GM12878 (cell line): ENCODE measurements around the gene IMMP2L. TPM values are rescaled to one million over a fixed set of nuclear protein-coding genes. Genes with fewer than 3 reads are reported as not detected.

Experiments used
- ATAC-seq: fragments of 200-7000 bp; cut with Tn5 transposase; 3 replicates; pipeline ENCODE4 v1.9.1; 2020; ENCODE audit warnings: mild to moderate bottlenecking, moderate library complexity
- BruUV-seq: library from RNA; stranded (reverse); fragments of 400-500 nt; replicated peaks from 2 replicates; lab custom pipeline; 2021; lab: Mats Ljungman, UMichigan
- CTCF ChIA-PET: fragments of 300-600 bp; sonication (Branson Sonifier 250); formaldehyde crosslinking; extraction: SDS; loops from one replicate; lab custom pipeline; 2021; ENCODE audit warnings: inconsistent platforms; lab: Yijun Ruan, JAX
- POLR2A ChIA-PET: fragments of 350-600 bp; formaldehyde crosslinking; extraction: SDS; loops from one replicate; lab custom pipeline; 2021; ENCODE audit warnings: inconsistent platforms; lab: Charles Lee
- RAD21 ChIA-PET: fragments of 300-600 bp; sonication (Branson Sonifier 250); formaldehyde crosslinking; loops from one replicate; lab custom pipeline; 2023; ENCODE audit warnings: antibody characterized with exemption; ENCODE audit not compliant: unreplicated experiment; lab: Charles Lee
- SMC1A ChIA-PET: fragments of 300-600 bp; sonication (Branson Sonifier 250); formaldehyde crosslinking; loops from one replicate; lab custom pipeline; 2023; ENCODE audit not compliant: unreplicated experiment, uncharacterized antibody; lab: Charles Lee
- DNase-seq: peaks from one replicate; pipeline ENCODE4 v3.0.0-alpha.2; 2011; ENCODE audit warnings: low read depth, low spot score
- FAIRE-seq: peaks from 3 replicates; lab custom pipeline; 2011; peaks lifted over from hg19 to GRCh38; lab: Jason Lieb, UNC
- H2AFZ ChIP-seq: 2 replicates; pipeline ENCODE4 v1.6.0; 2011; ENCODE audit warnings: low read depth, low read length, control low read depth; ENCODE audit not compliant: control insufficient read depth
- H3K27ac ChIP-seq: 2 replicates; pipeline ENCODE4 v1.5.1; 2011; ENCODE audit warnings: control low read depth; ENCODE audit not compliant: control insufficient read depth, insufficient read depth
- H3K27me3 ChIP-seq, 2 experiments: replicated peaks in 1 of 2; 2 replicates each; pipeline versions ENCODE4 v1.6.0 to v1.6.1; 2011; ENCODE audit warnings: low read length in 1 of 2; ENCODE audit not compliant: control insufficient read depth in 2 of 2, insufficient read depth in 2 of 2
- H3K36me3 ChIP-seq, 2 experiments: 2 replicates each; pipeline ENCODE4 v1.5.1; 2011; ENCODE audit warnings: low read length in 1 of 2; ENCODE audit not compliant: control insufficient read depth in 2 of 2, insufficient read depth in 2 of 2
- H3K4me1 ChIP-seq: 2 replicates; pipeline ENCODE4 v1.6.1; 2011; ENCODE audit warnings: mild to moderate bottlenecking, low read length, moderate library complexity, mixed read lengths; ENCODE audit not compliant: control insufficient read depth, insufficient read depth
- H3K4me2 ChIP-seq: 2 replicates; pipeline ENCODE4 v1.6.0; 2011; ENCODE audit warnings: control low read depth; ENCODE audit not compliant: control insufficient read depth, insufficient read depth
- H3K4me3 ChIP-seq: fragments of 200-600 bp; sonication (generic); 2 replicates; pipeline ENCODE4 v1.5.1; 2016
- H3K79me2 ChIP-seq: 2 replicates; pipeline ENCODE4 v1.6.0; 2011; ENCODE audit warnings: low read length; ENCODE audit not compliant: control insufficient read depth, insufficient read depth
- H3K9ac ChIP-seq: 2 replicates; pipeline ENCODE4 v1.8.0; 2011; ENCODE audit warnings: low read length, control low read depth, mixed read lengths; ENCODE audit not compliant: control insufficient read depth, insufficient read depth
- H3K9me3 ChIP-seq: replicated peaks from 3 replicates; pipeline ENCODE4 v1.5.1; 2011; ENCODE audit warnings: mild to moderate bottlenecking, low read length; ENCODE audit not compliant: control insufficient read depth, insufficient read depth
- H4K20me1 ChIP-seq: 2 replicates; pipeline ENCODE4 v1.6.0; 2011; ENCODE audit not compliant: control insufficient read depth, insufficient read depth
- DPF2 ChIP-seq: fragments of 450-650 bp; IDR thresholded peaks from 2 replicates; pipeline ENCODE4 v1.6.1; 2017; ENCODE audit warnings: mild to moderate bottlenecking
- EZH2 ChIP-seq: IDR thresholded peaks from 2 replicates; pipeline ENCODE4 v1.6.1; 2012; ENCODE audit warnings: low read depth, mild to moderate bottlenecking, control low read depth, inconsistent platforms, low read length, borderline replicate concordance; ENCODE audit not compliant: control insufficient read depth
- JUNB ChIP-seq: IDR thresholded peaks from 2 replicates; pipeline ENCODE4 v1.6.1; 2016; ENCODE audit warnings: antibody characterized with exemption, mild to moderate bottlenecking
- KAT2A ChIP-seq: conservative IDR thresholded peaks from 2 replicates; pipeline ENCODE4 v1.6.1; 2011; ENCODE audit warnings: low read depth, low read length; ENCODE audit not compliant: control insufficient read depth
- MTA3 ChIP-seq: IDR thresholded peaks from 2 replicates; pipeline ENCODE4 v1.6.1; 2012; ENCODE audit warnings: low read length, inconsistent platforms, borderline replicate concordance
- MXI1 ChIP-seq: fragments of 150-350 bp; IDR thresholded peaks from 2 replicates; pipeline ENCODE4 v1.6.1; 2011; ENCODE audit warnings: low read depth, mild to moderate bottlenecking, inconsistent platforms, low read length, improper control_type of control experiment
- PAX5 ChIP-seq: IDR thresholded peaks from 2 replicates; pipeline ENCODE4 v1.6.1; 2011; ENCODE audit warnings: low read depth, low read length, borderline replicate concordance
- PML ChIP-seq: IDR thresholded peaks from 2 replicates; pipeline ENCODE4 v1.6.1; 2012; ENCODE audit warnings: low read length, inconsistent platforms
- POLR2AphosphoS5 ChIP-seq: IDR thresholded peaks from 2 replicates; pipeline ENCODE4 v1.6.1; 2011; ENCODE audit warnings: mild to moderate bottlenecking, low read length, inconsistent platforms
- RAD51 ChIP-seq: fragments of 450-650 bp; IDR thresholded peaks from 2 replicates; pipeline ENCODE4 v1.6.1; 2016; ENCODE audit warnings: moderate library complexity, mild to moderate bottlenecking, inconsistent platforms
- RBBP5 ChIP-seq: fragments of 200-600 bp; sonication (generic); conservative IDR thresholded peaks from 2 replicates; pipeline ENCODE4 v1.6.1; 2016
- ZBED1 ChIP-seq: IDR thresholded peaks from 2 replicates; pipeline ENCODE4 v1.6.1; 2016; ENCODE audit warnings: borderline replicate concordance
- WGBS: methylation state at CpG from one replicate; pipeline ENCODE4 v1.1.6; 2016; ENCODE audit warnings: low lambda C conversion rate; ENCODE audit not compliant: insufficient replicate concordance, insufficient coverage; ENCODE audit errors: missing lambda C conversion rate; 5-methylcytosine and 5-hydroxymethylcytosine counted together
- in situ Hi-C: fragments of 300-500 bp; cut with MboI; formaldehyde crosslinking; loops from 9 replicates; pipeline ENCODE4 v1.14.3; 2018; ENCODE audit warnings: mixed read lengths
- intact Hi-C: fragments of 100-400 bp; cut with micrococcal nuclease; formaldehyde crosslinking; loops from one replicate; pipeline ENCODE4 v1.14.2; 2022; ENCODE audit not compliant: unreplicated experiment
- polyA plus RNA-seq, 11 experiments: library from polyadenylated mRNA; depleted of rRNA in 4 of 11; unstranded in 6 of 11; stranded (reverse) in 5 of 11; fragments of >200 nt; fragmentation: Nextera tagmentation in 4 of 11; fragmentation: Illumina TruSeq in 1 of 11; extraction: Ambion mirVana in 4 of 11; extraction: Trizol in 1 of 11; gene quantifications; 1 replicate in 1 of 11; 2 replicates in 10 of 11; pipeline versions ENCODE4 v1.2.1 to v1.2.3, GENCODE V29; 2011 to 2016; ENCODE audit warnings: inconsistent platforms in 2 of 11, missing spikeins in 2 of 11, low read depth in 1 of 11
- total RNA-seq, 4 experiments: library from RNA; depleted of rRNA in 3 of 4; stranded (reverse); fragments of >200 nt in 3 of 4; fragmentation: Illumina TruSeq in 1 of 4; extraction: Trizol in 1 of 4; gene quantifications; 2 replicates each; pipeline versions ENCODE4 v1.2.1 to v1.2.3, GENCODE V29; 2013 to 2021
- TF ChIP-seq, protein P1 (sequence below): fragments of 450-650 bp; formaldehyde crosslinking; IDR thresholded peaks from 2 replicates; pipeline ENCODE4 v1.5.0; 2022; ENCODE audit warnings: mild to moderate bottlenecking, missing genetic modification characterization
- TF ChIP-seq, protein P2 (sequence below): fragments of 450-650 bp; IDR thresholded peaks from 2 replicates; pipeline ENCODE4 v1.6.1; 2018; ENCODE audit warnings: mild to moderate bottlenecking, low read depth, moderate library complexity; ENCODE audit not compliant: partially characterized antibody
- TF ChIP-seq, protein P3 (sequence below): IDR thresholded peaks from 2 replicates; pipeline ENCODE4 v1.6.1; 2012; ENCODE audit warnings: improper control_type of control experiment, low read depth, low read length; ENCODE audit not compliant: insufficient replicate concordance

IMMP2L gene
- total and polyA plus RNA-seq, 10 of the 15 experiments (the other 5 are each of a cell fraction or from before 2014, with no cell fraction given) = 12.6 to 46.3 (median 19.6) TPM

DNA sequence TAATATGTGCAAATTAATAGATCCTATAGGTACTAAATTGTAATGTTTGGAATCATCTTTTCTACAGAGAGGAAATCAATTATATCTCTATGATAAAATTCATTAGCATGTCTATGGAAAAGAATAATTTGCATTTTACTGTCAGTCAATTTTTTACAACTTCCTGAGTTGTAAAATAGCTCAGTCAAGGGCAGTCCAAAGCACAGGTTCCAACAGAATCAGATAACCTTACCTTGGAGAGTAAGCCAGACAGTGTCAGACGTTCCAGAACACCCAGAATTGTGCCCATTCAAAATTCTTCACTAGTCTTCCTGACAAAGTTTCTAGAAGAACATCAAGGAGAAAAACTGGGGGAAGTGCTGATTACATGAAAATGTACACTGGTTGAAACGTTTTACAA is 31.1 kb upstream of the IMMP2L start:
- intact Hi-C loops = no loop called here
- Histone ChIP-seq H3K9ac (no peak overlapping the region), H4K20me1 (no peaks in the 10 kb centered on the region), H2AFZ (no peak overlapping the region), H3K4me1 (no peaks in the 10 kb centered on the region), H3K4me3 (no peak overlapping the region), H3K27me3 (no peaks in the 10 kb centered on the region), H3K9me3 (no peaks in the 10 kb centered on the region), H3K36me3 (no peaks in the 10 kb centered on the region), H3K4me2 (no peak overlapping the region), H3K79me2 (no peaks in the 10 kb centered on the region), H3K27ac (no peak overlapping the region)
- no peak for FAIRE-seq
- ChIA-PET SMC1A (no interaction called here), CTCF (interaction anchor here (0.6 kb wide), 2 partner anchors 869 to 1277 kb away, joined by 3 read pairs; no protein-coding TSS in a partner anchor), POLR2A (no interaction called here), RAD21 (no interaction called here)
- ATAC-seq = no peak
- no TSS peak for BruUV-seq
- 0% methylated on average over 2 of the region's 2 CpGs for WGBS
- in situ Hi-C loops = no loop called here
- no peak for DNase-seq
- TF ChIP-seq MTA3 (no peak), JUNB (no peak), MXI1 (no peak), ZBED1 (no peak), EZH2 (no peak), POLR2AphosphoS5 (no peak), RBBP5 (no peak), RAD51 (no peak), PML (no peak), DPF2 (no peak), PAX5 (no peak), KAT2A (no peak)
- TF ChIP-seq, protein P1, sequence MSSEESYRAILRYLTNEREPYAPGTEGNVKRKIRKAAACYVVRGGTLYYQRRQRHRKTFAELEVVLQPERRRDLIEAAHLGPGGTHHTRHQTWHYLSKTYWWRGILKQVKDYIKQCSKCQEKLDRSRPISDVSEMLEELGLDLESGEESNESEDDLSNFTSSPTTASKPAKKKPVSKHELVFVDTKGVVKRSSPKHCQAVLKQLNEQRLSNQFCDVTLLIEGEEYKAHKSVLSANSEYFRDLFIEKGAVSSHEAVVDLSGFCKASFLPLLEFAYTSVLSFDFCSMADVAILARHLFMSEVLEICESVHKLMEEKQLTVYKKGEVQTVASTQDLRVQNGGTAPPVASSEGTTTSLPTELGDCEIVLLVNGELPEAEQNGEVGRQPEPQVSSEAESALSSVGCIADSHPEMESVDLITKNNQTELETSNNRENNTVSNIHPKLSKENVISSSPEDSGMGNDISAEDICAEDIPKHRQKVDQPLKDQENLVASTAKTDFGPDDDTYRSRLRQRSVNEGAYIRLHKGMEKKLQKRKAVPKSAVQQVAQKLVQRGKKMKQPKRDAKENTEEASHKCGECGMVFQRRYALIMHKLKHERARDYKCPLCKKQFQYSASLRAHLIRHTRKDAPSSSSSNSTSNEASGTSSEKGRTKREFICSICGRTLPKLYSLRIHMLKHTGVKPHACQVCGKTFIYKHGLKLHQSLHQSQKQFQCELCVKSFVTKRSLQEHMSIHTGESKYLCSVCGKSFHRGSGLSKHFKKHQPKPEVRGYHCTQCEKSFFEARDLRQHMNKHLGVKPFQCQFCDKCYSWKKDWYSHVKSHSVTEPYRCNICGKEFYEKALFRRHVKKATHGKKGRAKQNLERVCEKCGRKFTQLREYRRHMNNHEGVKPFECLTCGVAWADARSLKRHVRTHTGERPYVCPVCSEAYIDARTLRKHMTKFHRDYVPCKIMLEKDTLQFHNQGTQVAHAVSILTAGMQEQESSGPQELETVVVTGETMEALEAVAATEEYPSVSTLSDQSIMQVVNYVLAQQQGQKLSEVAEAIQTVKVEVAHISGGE = no peak
- TF ChIP-seq, protein P2, sequence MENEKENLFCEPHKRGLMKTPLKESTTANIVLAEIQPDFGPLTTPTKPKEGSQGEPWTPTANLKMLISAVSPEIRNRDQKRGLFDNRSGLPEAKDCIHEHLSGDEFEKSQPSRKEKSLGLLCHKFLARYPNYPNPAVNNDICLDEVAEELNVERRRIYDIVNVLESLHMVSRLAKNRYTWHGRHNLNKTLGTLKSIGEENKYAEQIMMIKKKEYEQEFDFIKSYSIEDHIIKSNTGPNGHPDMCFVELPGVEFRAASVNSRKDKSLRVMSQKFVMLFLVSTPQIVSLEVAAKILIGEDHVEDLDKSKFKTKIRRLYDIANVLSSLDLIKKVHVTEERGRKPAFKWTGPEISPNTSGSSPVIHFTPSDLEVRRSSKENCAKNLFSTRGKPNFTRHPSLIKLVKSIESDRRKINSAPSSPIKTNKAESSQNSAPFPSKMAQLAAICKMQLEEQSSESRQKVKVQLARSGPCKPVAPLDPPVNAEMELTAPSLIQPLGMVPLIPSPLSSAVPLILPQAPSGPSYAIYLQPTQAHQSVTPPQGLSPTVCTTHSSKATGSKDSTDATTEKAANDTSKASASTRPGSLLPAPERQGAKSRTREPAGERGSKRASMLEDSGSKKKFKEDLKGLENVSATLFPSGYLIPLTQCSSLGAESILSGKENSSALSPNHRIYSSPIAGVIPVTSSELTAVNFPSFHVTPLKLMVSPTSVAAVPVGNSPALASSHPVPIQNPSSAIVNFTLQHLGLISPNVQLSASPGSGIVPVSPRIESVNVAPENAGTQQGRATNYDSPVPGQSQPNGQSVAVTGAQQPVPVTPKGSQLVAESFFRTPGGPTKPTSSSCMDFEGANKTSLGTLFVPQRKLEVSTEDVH = no peak
- TF ChIP-seq, protein P3, sequence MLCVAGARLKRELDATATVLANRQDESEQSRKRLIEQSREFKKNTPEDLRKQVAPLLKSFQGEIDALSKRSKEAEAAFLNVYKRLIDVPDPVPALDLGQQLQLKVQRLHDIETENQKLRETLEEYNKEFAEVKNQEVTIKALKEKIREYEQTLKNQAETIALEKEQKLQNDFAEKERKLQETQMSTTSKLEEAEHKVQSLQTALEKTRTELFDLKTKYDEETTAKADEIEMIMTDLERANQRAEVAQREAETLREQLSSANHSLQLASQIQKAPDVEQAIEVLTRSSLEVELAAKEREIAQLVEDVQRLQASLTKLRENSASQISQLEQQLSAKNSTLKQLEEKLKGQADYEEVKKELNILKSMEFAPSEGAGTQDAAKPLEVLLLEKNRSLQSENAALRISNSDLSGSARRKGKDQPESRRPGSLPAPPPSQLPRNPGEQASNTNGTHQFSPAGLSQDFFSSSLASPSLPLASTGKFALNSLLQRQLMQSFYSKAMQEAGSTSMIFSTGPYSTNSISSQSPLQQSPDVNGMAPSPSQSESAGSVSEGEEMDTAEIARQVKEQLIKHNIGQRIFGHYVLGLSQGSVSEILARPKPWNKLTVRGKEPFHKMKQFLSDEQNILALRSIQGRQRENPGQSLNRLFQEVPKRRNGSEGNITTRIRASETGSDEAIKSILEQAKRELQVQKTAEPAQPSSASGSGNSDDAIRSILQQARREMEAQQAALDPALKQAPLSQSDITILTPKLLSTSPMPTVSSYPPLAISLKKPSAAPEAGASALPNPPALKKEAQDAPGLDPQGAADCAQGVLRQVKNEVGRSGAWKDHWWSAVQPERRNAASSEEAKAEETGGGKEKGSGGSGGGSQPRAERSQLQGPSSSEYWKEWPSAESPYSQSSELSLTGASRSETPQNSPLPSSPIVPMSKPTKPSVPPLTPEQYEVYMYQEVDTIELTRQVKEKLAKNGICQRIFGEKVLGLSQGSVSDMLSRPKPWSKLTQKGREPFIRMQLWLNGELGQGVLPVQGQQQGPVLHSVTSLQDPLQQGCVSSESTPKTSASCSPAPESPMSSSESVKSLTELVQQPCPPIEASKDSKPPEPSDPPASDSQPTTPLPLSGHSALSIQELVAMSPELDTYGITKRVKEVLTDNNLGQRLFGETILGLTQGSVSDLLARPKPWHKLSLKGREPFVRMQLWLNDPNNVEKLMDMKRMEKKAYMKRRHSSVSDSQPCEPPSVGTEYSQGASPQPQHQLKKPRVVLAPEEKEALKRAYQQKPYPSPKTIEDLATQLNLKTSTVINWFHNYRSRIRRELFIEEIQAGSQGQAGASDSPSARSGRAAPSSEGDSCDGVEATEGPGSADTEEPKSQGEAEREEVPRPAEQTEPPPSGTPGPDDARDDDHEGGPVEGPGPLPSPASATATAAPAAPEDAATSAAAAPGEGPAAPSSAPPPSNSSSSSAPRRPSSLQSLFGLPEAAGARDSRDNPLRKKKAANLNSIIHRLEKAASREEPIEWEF = no peak
